Measurements from ENCODE around the gene MMP23B. TPM values are rescaled to one million over a fixed set of nuclear protein-coding genes. Genes with fewer than 3 reads are reported as not detected.
A peak's percentile ranks its signal among the peaks of the same experiment; 100 is the strongest.

Gene MMP23B
- total and polyA plus RNA-seq, 5 donors from 2014 or later = 0.18 to 4.1 (median 0.21) TPM; not detected in 2

GRCh38 chr1:1596493-1597274 lies 35.3 kb upstream of the MMP23B start:
- Mint-ChIP-seq H3K27ac (no peak overlapping the region), H3K27me3 (peaks cover 8% of the 10 kb centered on the region), H3K4me3 (no peak overlapping the region), H3K9me3 (no peaks in the 10 kb centered on the region), H3K4me1 (peaks cover 0 to 13% (median 0%) of the 10 kb centered on the region in 4 donors), H3K36me3 (no peaks in the 10 kb centered on the region)
- Histone ChIP-seq H3K27me3 (ENCODE audit: control insufficient read depth, insufficient read depth, low read length) (no peaks in the 10 kb centered on the region), H3K36me3 (ENCODE audit: control insufficient read depth, insufficient read depth, low read length) (no peaks in the 10 kb centered on the region), H3K9me3 (ENCODE audit: control insufficient read depth in 2 of 2, low read length in 2 of 2) (no peaks in the 10 kb centered on the region), H3K4me3 (ENCODE audit: low read depth, low read length) (no peak overlapping the region), H3K4me1 (ENCODE audit: control insufficient read depth, insufficient read depth, low read length, poor library complexity, severe bottlenecking) (peaks cover 5% of the 10 kb centered on the region), H3K27ac (ENCODE audit: insufficient read depth, low read length, poor library complexity, severe bottlenecking) (no peak overlapping the region)
- no peak for ATAC-seq (ENCODE audit: low read depth in 2 of 2)
- DNase-seq = no peak

- H3K4me1 Mint-ChIP-seq = peaks cover 0 to 13% (median 0%) of the 10 kb centered on the region in 4 donors
- no peaks in the 10 kb centered on the region for H3K36me3 Mint-ChIP-seq
- peak overlapping the region in 1 of 4 donors; percentile 66 for H3K4me3 Mint-ChIP-seq
- Histone ChIP-seq H3K27ac (ENCODE audit: insufficient read depth, low read length, poor library complexity, severe bottlenecking) (no peak overlapping the region), H3K4me1 (ENCODE audit: control insufficient read depth, insufficient read depth, low read length, poor library complexity, severe bottlenecking) (peaks cover 5% of the 10 kb centered on the region), H3K9me3 (ENCODE audit: control insufficient read depth in 2 of 2, low read length in 2 of 2) (no peaks in the 10 kb centered on the region), H3K27me3 (ENCODE audit: control insufficient read depth, insufficient read depth, low read length) (no peaks in the 10 kb centered on the region), H3K36me3 (ENCODE audit: control insufficient read depth, insufficient read depth, low read length) (no peaks in the 10 kb centered on the region), H3K4me3 (ENCODE audit: low read depth, low read length) (no peak overlapping the region)
- H3K27ac Mint-ChIP-seq = no peak overlapping the region
- H3K27me3 Mint-ChIP-seq = peaks cover 8% of the 10 kb centered on the region
- H3K9me3 Mint-ChIP-seq = no peaks in the 10 kb centered on the region
- DNase-seq = no peak
- ATAC-seq (ENCODE audit: low read depth in 2 of 2) = peak in 1 of 2 donors; percentile 14
Measured at GRCh38 chr1:1597275-1597930, 34.6 kb upstream of the MMP23B start.

GRCh38 chr1:1598051-1598719 lies 33.8 kb upstream of the MMP23B start:
- Histone ChIP-seq H3K36me3 (ENCODE audit: control insufficient read depth, insufficient read depth, low read length) (no peaks in the 10 kb centered on the region), H3K4me3 (ENCODE audit: low read depth, low read length) (no peak overlapping the region), H3K9me3 (ENCODE audit: control insufficient read depth in 2 of 2, low read length in 2 of 2) (no peaks in the 10 kb centered on the region), H3K27me3 (ENCODE audit: control insufficient read depth, insufficient read depth, low read length) (no peaks in the 10 kb centered on the region), H3K4me1 (ENCODE audit: control insufficient read depth, insufficient read depth, low read length, poor library complexity, severe bottlenecking) (peaks cover 5% of the 10 kb centered on the region), H3K27ac (ENCODE audit: insufficient read depth, low read length, poor library complexity, severe bottlenecking) (no peak overlapping the region)
- H3K4me1 Mint-ChIP-seq = peaks cover 0 to 13% (median 0%) of the 10 kb centered on the region in 4 donors
- peak overlapping the region in 3 of 4 donors; percentile 3 to 87 (median 76) for H3K4me3 Mint-ChIP-seq
- no peaks in the 10 kb centered on the region for H3K36me3 Mint-ChIP-seq
- H3K27me3 Mint-ChIP-seq = peaks cover 8% of the 10 kb centered on the region
- DNase-seq (no peak), ATAC-seq (ENCODE audit: low read depth in 2 of 2) (no peak)
- H3K27ac Mint-ChIP-seq = no peak overlapping the region
- peaks cover 0 to 2% (median 0%) of the 10 kb centered on the region in 7 donors for H3K9me3 Mint-ChIP-seq

GRCh38 chr1:1598720-1599029 lies 33.3 kb upstream of the MMP23B start:
- ATAC-seq (ENCODE audit: low read depth in 2 of 2) (no peak), DNase-seq (no peak)
- peaks cover 0 to 13% (median 0%) of the 10 kb centered on the region in 4 donors for H3K4me1 Mint-ChIP-seq
- peaks cover 0 to 2% (median 0%) of the 10 kb centered on the region in 7 donors for H3K9me3 Mint-ChIP-seq
- Histone ChIP-seq H3K4me1 (ENCODE audit: control insufficient read depth, insufficient read depth, low read length, poor library complexity, severe bottlenecking) (peaks cover 5% of the 10 kb centered on the region), H3K27ac (ENCODE audit: insufficient read depth, low read length, poor library complexity, severe bottlenecking) (no peak overlapping the region), H3K9me3 (ENCODE audit: control insufficient read depth in 2 of 2, low read length in 2 of 2) (no peaks in the 10 kb centered on the region), H3K36me3 (ENCODE audit: control insufficient read depth, insufficient read depth, low read length) (no peaks in the 10 kb centered on the region), H3K4me3 (ENCODE audit: low read depth, low read length) (no peak overlapping the region), H3K27me3 (ENCODE audit: control insufficient read depth, insufficient read depth, low read length) (no peaks in the 10 kb centered on the region)
- H3K36me3 Mint-ChIP-seq = no peaks in the 10 kb centered on the region
- peak overlapping the region; percentile 3 to 87 (median 72) for H3K4me3 Mint-ChIP-seq
- H3K27me3 Mint-ChIP-seq = peaks cover 8% of the 10 kb centered on the region
- peak overlapping the region in 1 of 3 donors; percentile 20 for H3K27ac Mint-ChIP-seq

GRCh38 chr1:1599030-1599934 lies 32.7 kb upstream of the MMP23B start:
- peak overlapping the region in 1 of 3 donors; percentile 20 for H3K27ac Mint-ChIP-seq
- no peaks in the 10 kb centered on the region for H3K36me3 Mint-ChIP-seq
- H3K36me3 ChIP-seq (ENCODE audit: control insufficient read depth, insufficient read depth, low read length) = no peaks in the 10 kb centered on the region
- peaks cover 0 to 2% (median 0%) of the 10 kb centered on the region in 7 donors for H3K9me3 Mint-ChIP-seq
- DNase-seq (peak in 2 of 3 donors; percentile 40 to 74), ATAC-seq (ENCODE audit: low read depth in 2 of 2) (peak; percentile 64 to 66)
- H3K9me3 ChIP-seq (ENCODE audit: control insufficient read depth in 2 of 2, low read length in 2 of 2) = no peaks in the 10 kb centered on the region
- H3K4me3 ChIP-seq (ENCODE audit: low read depth, low read length) = no peak overlapping the region
- H3K4me1 ChIP-seq (ENCODE audit: control insufficient read depth, insufficient read depth, low read length, poor library complexity, severe bottlenecking) = peaks cover 5% of the 10 kb centered on the region
- peaks cover 0 to 13% (median 0%) of the 10 kb centered on the region in 4 donors for H3K4me1 Mint-ChIP-seq
- no peaks in the 10 kb centered on the region for H3K27me3 ChIP-seq (ENCODE audit: control insufficient read depth, insufficient read depth, low read length)
- peaks cover 8% of the 10 kb centered on the region for H3K27me3 Mint-ChIP-seq
- H3K4me3 Mint-ChIP-seq = peak overlapping the region; percentile 68 to 87 (median 72)
- no peak overlapping the region for H3K27ac ChIP-seq (ENCODE audit: insufficient read depth, low read length, poor library complexity, severe bottlenecking)

- Histone ChIP-seq H3K4me1 (ENCODE audit: control insufficient read depth, insufficient read depth, low read length, poor library complexity, severe bottlenecking) (peaks cover 5% of the 10 kb centered on the region), H3K9me3 (ENCODE audit: control insufficient read depth in 2 of 2, low read length in 2 of 2) (no peaks in the 10 kb centered on the region), H3K27me3 (ENCODE audit: control insufficient read depth, insufficient read depth, low read length) (no peaks in the 10 kb centered on the region), H3K36me3 (ENCODE audit: control insufficient read depth, insufficient read depth, low read length) (no peaks in the 10 kb centered on the region), H3K4me3 (ENCODE audit: low read depth, low read length) (no peak within 1 kb of the TSS), H3K27ac (ENCODE audit: insufficient read depth, low read length, poor library complexity, severe bottlenecking) (no peak within 1 kb of the TSS)
- DNase-seq = no peak
- no peak for ATAC-seq (ENCODE audit: low read depth in 2 of 2)
- peaks cover 8% of the 10 kb centered on the region for H3K27me3 Mint-ChIP-seq
- H3K27ac Mint-ChIP-seq = no peak within 1 kb of the TSS
- peaks cover 0 to 16% (median 0%) of the 10 kb centered on the region in 4 donors for H3K4me1 Mint-ChIP-seq
- H3K4me3 Mint-ChIP-seq = peak within 1 kb of the TSS; percentile 68 to 87 (median 72)
- H3K36me3 Mint-ChIP-seq = no peaks in the 10 kb centered on the region
- peaks cover 0 to 2% (median 0%) of the 10 kb centered on the region in 7 donors for H3K9me3 Mint-ChIP-seq
Measured at GRCh38 chr1:1599935-1600860, 31.8 kb upstream of the MMP23B start, which contains the start of gene FNDC10. FNDC10 (minus strand) TSS chr1:1600135; CDS start chr1:1600015, 120 bp downstream.

Measured in CD4-positive, CD25-positive, alpha-beta regulatory T cell (primary cell).